ENCODE data around the gene TCF19. TPM values are rescaled to one million over a fixed set of nuclear protein-coding genes. Genes with fewer than 3 reads are reported as not detected.

The TCF19 gene
- total RNA-seq, 2 donors from 2014 or later, result 1.5 to 1.6 TPM

- Histone ChIP-seq H3K4me3 (peak overlapping the region; percentile 14 to 42), H3K27me3 (no peaks in the 10 kb centered on the region), H3K27ac (peak overlapping the region; percentile 73 to 75), H3K4me1 (peaks cover 0 to 26% of the 10 kb centered on the region in 2 donors), H3K9me3 (peaks cover 0 to 9% of the 10 kb centered on the region in 2 donors), H3K36me3 (no peaks in the 10 kb centered on the region)
- TF ChIP-seq CTCF (IDR thresholded peaks at IDR 0.05), result no peak
- no peak for DNase-seq (ENCODE audit: low spot score)
Measured at GRCh38 chr6:31203345-31203979, 45.1 kb downstream of the TCF19 start.

GRCh38 chr6:31204751-31205145 lies 46.4 kb downstream of the TCF19 start:
- H3K4me3 ChIP-seq, result no peak overlapping the region

GRCh38 chr6:31205638-31206037 lies 47.2 kb downstream of the TCF19 start:
- H3K4me3 ChIP-seq, result no peak overlapping the region
- no peak for TF ChIP-seq CTCF (IDR thresholded peaks at IDR 0.05)
- H3K4me1 ChIP-seq, result peaks cover 0 to 20% of the 10 kb centered on the region in 2 donors
- peaks cover 0 to 6% of the 10 kb centered on the region in 2 donors for H3K9me3 ChIP-seq
- H3K36me3 ChIP-seq, result no peaks in the 10 kb centered on the region
- no peaks in the 10 kb centered on the region for H3K27me3 ChIP-seq
- no peak overlapping the region for H3K27ac ChIP-seq
- no peak for DNase-seq (ENCODE audit: low spot score)

More at GRCh38 chr6:31204751-31205145, 46.4 kb downstream of the TCF19 start:
- Histone ChIP-seq H3K4me1 (peaks cover 0 to 20% of the 10 kb centered on the region in 2 donors), H3K27ac (peak overlapping the region in 1 of 2 donors; percentile 73), H3K9me3 (peaks cover 0 to 9% of the 10 kb centered on the region in 2 donors), H3K36me3 (no peaks in the 10 kb centered on the region), H3K27me3 (no peaks in the 10 kb centered on the region)
- DNase-seq (ENCODE audit: low spot score), result no peak
- TF ChIP-seq CTCF (IDR thresholded peaks at IDR 0.05), result no peak

GRCh38 chr6:31208506-31208905 lies 50.1 kb downstream of the TCF19 start:
- H3K4me1 ChIP-seq, result peaks cover 0 to 8% of the 10 kb centered on the region in 2 donors
- TF ChIP-seq CTCF (IDR thresholded peaks at IDR 0.05), result no peak

GRCh38 chr6:31209137-31209536 lies 50.7 kb downstream of the TCF19 start:
- no peak for DNase-seq (ENCODE audit: low spot score)
- no peaks in the 10 kb centered on the region for H3K9me3 ChIP-seq
- H3K4me1 ChIP-seq, result peaks cover 0 to 5% of the 10 kb centered on the region in 2 donors
- no peak for TF ChIP-seq CTCF (IDR thresholded peaks at IDR 0.05)
- no peak overlapping the region for H3K4me3 ChIP-seq
- no peak overlapping the region for H3K27ac ChIP-seq
- H3K27me3 ChIP-seq, result no peaks in the 10 kb centered on the region
- no peaks in the 10 kb centered on the region for H3K36me3 ChIP-seq

More at GRCh38 chr6:31208506-31208905, 50.1 kb downstream of the TCF19 start:
- Histone ChIP-seq H3K4me3 (no peak overlapping the region), H3K9me3 (no peaks in the 10 kb centered on the region), H3K27me3 (no peaks in the 10 kb centered on the region), H3K27ac (no peak overlapping the region), H3K36me3 (no peaks in the 10 kb centered on the region)
- no peak for DNase-seq (ENCODE audit: low spot score)

GRCh38 chr6:31210123-31210522 lies 51.7 kb downstream of the TCF19 start:
- no peak overlapping the region for H3K4me3 ChIP-seq
- DNase-seq (ENCODE audit: low spot score), result no peak
- no peaks in the 10 kb centered on the region for H3K4me1 ChIP-seq
- H3K27me3 ChIP-seq, result no peaks in the 10 kb centered on the region
- H3K36me3 ChIP-seq, result no peaks in the 10 kb centered on the region
- TF ChIP-seq CTCF (IDR thresholded peaks at IDR 0.05), result no peak
- H3K27ac ChIP-seq, result no peak overlapping the region
- no peaks in the 10 kb centered on the region for H3K9me3 ChIP-seq
